ENCODE measurements around the gene VPS11.
A peak's percentile ranks its signal among the peaks of the same experiment; 100 is the strongest.
"Not testable (repeated sequence)": the region's sequence is repeated elsewhere in the genome, so short reads cannot be mapped to it uniquely, and the experiment has no call there.

VPS11 gene

DNA sequence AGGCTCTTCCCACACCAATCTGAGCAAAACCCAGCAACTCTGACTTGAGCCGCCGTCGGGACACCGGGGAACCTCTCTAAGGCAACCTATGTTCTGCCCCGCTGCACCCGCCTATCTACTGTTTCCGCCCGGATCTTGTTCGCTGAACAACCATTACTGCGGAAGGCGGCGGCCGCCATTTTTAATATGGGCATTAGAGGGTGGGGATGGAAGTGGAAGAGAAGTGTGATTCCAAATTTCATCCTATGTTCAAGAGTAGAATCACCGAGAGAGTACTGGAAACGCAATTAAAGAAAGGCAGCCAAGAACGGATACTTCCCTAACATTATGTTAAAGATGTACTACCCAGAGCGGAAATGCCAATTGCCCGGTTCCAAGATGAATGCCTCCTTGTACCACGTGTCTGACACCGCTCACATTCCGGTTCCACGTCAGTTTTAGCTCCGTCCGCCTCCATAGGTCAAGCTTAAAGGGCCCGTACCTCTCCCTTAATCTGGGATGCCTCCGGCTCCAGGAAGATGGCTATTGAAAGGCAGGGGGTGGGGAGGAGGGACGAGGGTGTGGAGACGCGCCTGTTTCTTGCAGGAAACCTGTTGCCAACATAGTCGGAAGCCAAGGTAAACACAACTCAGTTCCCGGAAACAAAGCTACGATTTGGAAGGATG, 34.3 kb downstream of the VPS11 start, which contains the start of gene DPAGT1:
Gene DPAGT1, minus strand, starts transcription at position 95 of the 665 bp plus-strand sequence. CDS start 198 bp downstream, outside the sequence.
- peak; percentile 70 to 72 for DNase-seq (ENCODE audit: low read depth in 2 of 2, low spot score in 1 of 2)

GRCh38 chr11:119103161-119103664, 35.6 kb downstream of the VPS11 start:
- DNase-seq (ENCODE audit: low read depth in 2 of 2, low spot score in 1 of 2), result not testable (repeated sequence)

DNA sequence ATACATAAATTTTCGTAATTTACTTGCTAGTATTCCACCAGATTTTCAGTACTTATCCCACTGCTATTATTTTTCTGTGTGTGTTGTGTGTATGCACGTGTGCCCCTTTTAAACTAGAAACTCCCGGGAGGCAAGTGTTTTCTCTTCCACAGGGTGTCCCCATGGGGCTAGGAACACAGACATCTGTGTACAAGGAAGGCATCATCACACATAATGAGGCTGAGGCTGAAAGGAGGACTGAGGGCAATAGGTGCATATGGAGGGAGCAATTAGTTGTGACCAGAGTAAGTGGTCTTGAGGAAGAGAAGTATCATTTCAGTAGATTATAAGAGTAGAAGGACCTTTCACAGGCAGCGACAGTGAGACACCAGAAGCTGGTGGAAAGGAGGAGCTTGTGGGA, 36.2 kb downstream of the VPS11 start:
- DNase-seq (ENCODE audit: low read depth in 2 of 2, low spot score in 1 of 2), result no peak

DNA sequence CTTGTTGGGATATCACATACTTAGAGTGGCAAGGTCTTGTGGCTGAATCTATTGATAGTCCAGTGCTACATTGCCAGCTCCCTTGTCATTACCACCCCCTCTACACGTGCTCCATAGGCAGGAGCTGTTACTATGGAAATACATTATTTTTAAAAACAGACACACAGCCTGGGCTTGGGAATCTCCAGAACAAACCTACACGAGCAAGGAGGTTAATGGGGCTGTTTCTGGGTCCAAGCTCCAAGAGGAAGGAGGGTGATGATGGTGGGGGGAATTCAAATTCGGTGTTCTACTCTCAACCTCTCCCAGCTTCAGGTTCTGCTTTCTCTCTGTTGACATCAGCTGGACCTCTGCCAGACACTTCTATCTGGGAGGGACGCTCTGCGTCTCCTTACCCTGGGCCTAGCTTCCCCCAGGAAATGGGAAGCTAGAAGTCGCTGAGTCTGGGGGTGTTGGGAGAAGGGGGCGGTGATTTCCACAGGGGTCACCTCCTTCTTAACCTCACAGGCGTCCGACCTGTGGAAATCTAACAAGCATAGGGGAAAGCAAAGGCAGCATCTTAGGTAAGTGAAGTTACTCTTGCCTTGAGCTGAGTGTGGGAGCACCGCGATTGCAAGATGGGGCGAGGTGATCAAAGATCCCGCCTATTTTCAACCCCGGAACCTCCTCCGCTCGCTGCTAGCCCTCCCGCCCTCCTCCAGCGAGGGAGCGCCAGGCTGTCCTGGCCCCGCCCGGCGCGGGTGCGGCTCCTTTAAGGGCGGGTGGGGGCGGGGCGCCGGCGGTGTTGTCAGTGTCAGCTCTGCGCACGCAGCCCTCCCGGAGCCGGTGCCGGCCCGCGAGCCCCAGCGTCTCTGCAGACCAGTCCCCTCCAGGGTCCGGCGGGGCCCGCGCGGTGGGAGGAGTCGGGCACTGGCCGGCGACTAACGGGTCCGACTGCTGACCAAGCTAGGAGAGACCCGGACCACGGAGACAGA, 39.2 kb downstream of the VPS11 start, which contains the start of gene C2CD2L:
Gene C2CD2L, plus strand, starts transcription at position 781 of the 974 bp plus-strand sequence. CDS start 398 bp downstream, outside the sequence.
- DNase-seq (ENCODE audit: low read depth in 2 of 2, low spot score in 1 of 2), result peak; percentile 65 to 80

DNA sequence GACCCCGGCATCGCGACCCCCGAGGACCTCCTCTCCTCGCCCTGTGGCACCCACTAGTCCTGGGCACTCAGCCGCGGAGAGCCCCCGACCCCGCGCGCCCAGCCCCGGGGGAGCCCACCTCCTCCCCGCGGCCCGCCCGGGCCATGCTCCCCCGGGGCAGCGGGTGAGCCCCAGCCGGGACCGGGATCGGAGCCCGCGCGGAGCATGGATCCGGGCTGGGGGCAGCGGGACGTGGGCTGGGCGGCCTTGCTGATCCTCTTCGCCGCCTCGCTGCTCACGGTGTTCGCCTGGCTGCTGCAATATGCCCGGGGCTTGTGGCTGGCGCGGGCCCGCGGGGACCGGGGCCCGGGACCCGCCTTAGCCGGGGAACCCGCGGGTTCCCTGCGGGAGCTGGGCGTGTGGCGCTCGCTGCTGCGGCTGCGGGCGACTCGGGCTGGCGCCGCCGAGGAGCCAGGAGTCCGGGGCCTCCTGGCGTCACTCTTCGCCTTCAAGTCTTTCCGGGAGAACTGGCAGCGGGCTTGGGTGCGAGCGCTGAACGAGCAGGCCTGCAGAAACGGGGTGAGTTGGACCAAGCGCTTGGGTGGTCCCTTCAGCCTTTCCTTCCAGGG, 40.0 kb downstream of the VPS11 start:
- DNase-seq (ENCODE audit: low read depth in 2 of 2, low spot score in 1 of 2), result no peak

GRCh38 chr11:119108146-119108856, 40.7 kb downstream of the VPS11 start:
- DNase-seq (ENCODE audit: low read depth in 2 of 2, low spot score in 1 of 2), result no peak

DNA sequence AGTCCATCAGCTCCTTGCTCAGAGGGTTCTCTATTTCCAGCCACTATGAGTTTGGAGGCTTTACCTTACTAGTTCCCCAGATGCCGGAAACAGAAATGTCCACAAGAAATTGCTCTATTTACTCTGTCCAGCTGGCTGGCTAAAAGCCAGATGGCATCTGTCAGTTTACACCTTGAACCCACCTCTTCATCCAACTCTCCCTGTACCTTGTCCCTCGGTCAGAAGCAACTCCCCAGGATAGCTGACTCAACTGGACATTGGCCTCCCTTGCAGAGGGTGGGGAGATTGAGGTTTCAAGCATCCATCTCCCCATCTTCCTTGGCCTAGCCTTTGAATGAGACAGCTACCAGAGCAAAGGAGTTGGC, 41.2 kb downstream of the VPS11 start:
- DNase-seq (ENCODE audit: low read depth in 2 of 2, low spot score in 1 of 2), result no peak

DNA sequence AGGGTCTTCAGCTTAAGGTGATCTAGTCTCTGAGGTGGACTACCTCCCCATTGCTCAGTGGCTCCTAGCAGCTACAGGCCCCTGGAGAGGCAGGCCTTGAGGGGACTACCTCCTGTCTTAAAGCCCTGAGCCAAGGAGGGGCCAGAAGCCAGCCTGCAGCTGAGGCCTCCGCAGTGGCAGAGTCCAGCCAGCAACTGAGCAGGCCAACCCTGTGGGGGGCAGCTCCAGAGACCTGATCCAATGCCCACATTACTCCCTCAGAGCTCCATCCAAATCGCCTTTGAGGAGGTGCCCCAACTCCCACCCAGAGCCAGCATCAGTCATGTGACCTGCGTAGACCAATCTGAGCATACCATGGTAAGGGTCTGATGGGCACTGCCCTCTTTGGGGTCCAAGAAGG, 42.2 kb downstream of the VPS11 start:
- DNase-seq (ENCODE audit: low read depth in 2 of 2, low spot score in 1 of 2), result no peak

- no peak for DNase-seq (ENCODE audit: low read depth in 2 of 2, low spot score in 1 of 2)
These were observed 42.8 kb downstream of the VPS11 start for GRCh38 chr11:119110439-119110838.

DNA sequence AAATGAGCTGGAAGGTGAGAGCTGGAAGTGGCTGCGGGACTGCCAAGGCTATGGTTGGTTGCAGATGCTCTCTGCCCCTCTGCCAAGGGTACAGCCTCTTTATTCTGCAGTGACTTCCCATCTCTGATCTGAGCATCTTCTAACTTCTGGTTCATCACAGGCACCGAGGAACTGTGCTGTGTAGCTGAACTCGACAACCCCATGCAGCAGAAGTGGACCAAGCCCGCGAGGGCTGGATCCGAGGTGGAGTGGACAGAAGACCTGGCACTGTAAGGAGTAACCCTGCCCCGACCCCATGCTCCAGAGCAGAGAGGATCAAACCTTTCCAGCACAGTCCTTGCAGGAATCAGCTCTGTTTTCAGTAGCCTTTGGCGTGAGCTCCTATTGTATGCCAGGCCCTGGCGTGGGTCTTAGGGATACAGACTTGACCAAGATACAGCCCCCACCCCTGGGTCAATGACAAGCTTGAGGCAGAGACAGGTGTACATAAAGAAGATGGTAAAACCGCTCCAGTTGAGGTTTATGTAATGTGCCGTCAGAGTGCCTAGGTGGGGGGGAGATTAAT, 43.8 kb downstream of the VPS11 start:
- no peak for DNase-seq (ENCODE audit: low read depth in 2 of 2, low spot score in 1 of 2)

DNA sequence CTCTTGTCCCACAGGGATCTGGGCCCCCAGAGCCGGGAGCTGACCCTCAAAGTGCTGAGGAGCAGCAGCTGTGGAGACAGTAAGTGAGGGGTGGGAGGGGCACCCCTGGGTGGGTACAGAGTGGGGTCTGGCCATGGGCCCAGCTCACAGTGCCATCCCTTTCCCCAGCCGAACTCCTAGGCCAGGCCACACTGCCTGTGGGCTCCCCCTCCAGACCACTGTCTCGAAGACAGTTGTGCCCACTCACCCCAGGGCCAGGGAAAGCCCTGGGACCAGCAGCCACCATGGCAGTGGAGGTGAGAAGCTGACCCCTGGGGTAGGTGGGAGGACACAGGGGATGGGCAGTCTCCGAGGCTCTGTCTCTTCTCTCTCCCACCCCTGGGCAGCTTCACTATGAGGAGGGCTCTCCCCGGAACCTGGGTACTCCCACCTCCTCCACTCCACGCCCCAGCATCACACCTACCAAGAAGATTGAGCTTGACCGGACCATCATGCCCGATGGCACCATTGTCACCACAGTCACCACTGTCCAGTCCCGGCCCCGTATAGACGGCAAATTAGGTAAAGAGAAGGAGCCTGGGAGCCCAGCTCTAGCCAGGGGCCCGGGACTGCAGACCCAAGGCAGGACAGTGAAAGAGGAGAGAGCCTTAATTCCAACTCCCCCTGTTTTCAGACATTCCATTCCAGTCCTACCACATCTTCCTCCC, 44.8 kb downstream of the VPS11 start:
- no peak for DNase-seq (ENCODE audit: low read depth in 2 of 2, low spot score in 1 of 2)

DNA sequence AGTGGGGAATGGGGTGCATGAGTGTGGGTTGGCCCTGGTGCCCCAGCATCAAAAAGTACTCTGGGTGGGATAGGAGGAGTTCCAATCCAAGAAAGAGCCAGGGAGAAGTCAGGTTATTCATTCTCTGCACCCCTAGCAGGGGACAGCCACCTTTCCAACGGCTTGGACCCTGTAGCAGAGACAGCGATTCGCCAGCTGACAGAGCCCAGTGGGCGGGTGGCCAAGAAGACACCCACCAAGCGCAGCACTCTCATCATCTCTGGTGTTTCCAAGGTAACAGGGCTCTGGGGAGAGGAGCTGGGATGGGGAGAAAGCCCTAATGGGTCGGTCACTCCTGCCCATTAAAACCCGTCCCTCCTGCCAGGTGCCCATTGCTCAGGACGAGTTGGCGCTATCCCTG, 46.1 kb downstream of the VPS11 start:
- DNase-seq (ENCODE audit: low read depth in 2 of 2, low spot score in 1 of 2), result no peak

DNA sequence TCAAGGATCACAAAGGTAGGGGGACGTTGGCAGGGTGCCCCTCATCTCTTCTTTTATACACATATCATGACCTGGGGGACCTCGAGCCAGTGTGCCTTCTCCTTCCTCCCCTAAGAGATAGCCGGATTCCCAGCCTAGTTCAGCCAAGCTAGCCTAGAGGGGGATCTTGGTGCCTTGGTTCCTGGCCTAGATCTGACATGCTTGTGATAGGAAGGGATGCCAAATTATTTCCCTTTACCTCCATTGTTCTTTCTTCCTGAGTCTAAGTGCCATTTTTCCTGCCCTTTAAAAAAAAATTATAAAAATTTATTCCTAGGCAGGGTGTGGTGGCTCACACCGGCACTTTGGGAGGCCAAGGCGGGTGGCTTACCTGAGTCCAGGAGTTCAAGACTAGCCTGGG, 46.7 kb downstream of the VPS11 start:
- no peak for DNase-seq (ENCODE audit: low read depth in 2 of 2, low spot score in 1 of 2)

DNA sequence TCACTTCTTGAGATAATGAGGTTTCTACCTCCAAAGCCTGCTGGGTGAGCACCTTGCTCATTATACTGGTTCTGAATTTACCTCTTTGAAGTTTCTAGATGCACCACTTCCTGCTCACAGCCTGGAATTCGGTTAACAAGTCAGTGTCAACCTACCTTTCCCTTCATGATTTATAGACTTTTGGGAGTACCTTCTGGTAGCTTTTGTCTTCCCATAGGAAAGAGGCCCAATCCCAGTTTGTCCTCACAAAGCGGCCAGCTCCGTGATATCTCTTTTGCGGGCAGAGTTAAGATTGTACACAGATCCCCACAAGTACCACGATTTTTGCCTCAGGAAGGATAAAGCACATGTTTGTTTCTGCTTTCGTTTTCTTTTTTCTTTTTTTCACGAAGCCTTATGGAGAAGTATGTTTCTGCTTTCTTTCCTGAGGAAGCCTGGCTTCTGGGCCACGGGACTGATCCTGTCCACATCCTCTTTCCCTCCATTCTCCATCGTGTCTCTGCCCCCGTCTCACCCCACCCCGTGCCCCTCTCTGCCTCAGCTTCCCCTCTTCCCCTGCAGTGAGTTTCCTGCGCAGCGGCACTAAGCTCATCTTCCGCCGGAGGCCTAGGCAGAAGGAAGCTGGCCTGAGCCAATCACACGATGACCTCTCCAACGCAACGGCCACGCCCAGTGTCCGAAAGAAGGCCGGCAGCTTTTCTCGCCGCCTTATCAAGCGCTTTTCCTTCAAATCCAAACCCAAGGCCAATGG, 48.0 kb downstream of the VPS11 start:
- no peak for DNase-seq (ENCODE audit: low read depth in 2 of 2, low spot score in 1 of 2)

DNA sequence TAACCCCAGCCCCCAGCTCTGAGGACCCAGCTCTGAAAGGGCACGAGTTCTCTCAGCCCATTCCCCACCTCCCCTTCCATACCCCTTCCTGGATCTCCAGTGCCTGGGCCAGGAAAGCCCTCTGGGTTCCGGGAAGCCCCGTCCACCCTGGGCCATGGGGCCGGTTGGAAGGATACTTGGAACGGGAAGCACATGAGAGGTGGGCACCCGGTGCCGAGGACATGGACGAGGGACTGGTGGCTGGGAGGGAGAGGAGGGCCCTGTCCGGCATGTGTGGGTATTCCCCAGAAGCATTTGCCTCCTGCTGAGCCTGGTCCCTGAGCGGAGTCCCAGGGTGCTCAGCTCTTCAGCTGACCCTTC, 48.6 kb downstream of the VPS11 start:
- DNase-seq (ENCODE audit: low read depth in 2 of 2, low spot score in 1 of 2), result no peak

DNA sequence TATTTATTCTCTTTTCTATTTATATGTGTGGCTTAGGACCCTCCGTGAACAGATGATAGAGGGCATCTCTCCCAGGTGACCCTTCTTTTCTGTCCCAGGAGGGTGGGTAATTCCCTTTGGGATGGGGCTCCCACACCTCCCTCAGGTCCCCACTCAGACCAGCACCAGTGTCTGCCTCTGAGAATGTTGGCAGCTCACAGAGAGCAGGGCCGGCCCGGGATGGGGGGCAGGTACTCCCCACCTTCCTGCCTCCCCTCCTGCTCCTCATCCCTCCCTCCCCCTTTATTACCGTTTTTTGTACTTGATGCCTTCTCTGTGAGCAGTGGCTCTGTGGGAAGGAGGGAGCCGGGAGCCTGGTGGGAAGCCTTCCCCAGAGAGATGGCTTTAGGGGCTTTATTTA, 49.0 kb downstream of the VPS11 start:
- no peak for DNase-seq (ENCODE audit: low read depth in 2 of 2, low spot score in 1 of 2)

GRCh38 chr11:119117004-119117706, 49.5 kb downstream of the VPS11 start:
- DNase-seq (ENCODE audit: low read depth in 2 of 2, low spot score in 1 of 2), result no peak

DNA sequence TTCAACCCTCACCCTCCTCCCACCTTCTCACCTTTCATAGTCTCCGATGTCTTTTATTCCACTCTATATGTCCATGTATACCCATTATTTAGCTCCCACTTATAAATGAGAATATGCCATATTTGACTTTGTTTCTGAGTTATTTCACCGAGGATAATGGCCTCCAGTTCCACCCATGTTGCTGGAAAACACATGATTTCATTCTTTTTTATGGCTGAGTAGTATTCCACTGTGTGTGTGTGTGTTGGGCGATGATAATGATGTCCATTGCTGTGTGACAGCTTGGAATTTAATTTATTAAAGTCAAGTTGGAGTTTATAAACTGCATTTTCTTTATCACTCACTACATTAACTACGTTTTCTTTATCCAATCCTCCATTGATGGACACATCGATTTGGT, 50.6 kb downstream of the VPS11 start:
- DNase-seq (ENCODE audit: low read depth in 2 of 2, low spot score in 1 of 2), result no peak

- no peak for DNase-seq (ENCODE audit: low read depth in 2 of 2, low spot score in 1 of 2)
These were observed 51.3 kb downstream of the VPS11 start for GRCh38 chr11:119118946-119119345.

Data from stimulated activated CD8-positive, alpha-beta memory T cell treated with anti-CD3 and anti-CD28 coated beads, Interleukin-4, amount 100 ng/mL, for 4 hours (primary cell).